ENCODE results near the gene TNRC6B. TPM values are rescaled to one million over a fixed set of nuclear protein-coding genes. Genes with fewer than 3 reads are reported as not detected.

The TNRC6B gene
- total RNA-seq, 1 experiment from 2014 or later: 15.1 TPM

- DNase-seq (ENCODE audit: low read depth): no peak
Observed at GRCh38 chr22:40240686-40241085, 63.0 kb downstream of the TNRC6B start.

GRCh38 chr22:40241200-40241763 lies 63.6 kb downstream of the TNRC6B start:
- no peak for DNase-seq (ENCODE audit: low read depth)

GRCh38 chr22:40243891-40244290 lies 66.2 kb downstream of the TNRC6B start:
- no peak for DNase-seq (ENCODE audit: low read depth)

GRCh38 chr22:40244586-40244985 lies 66.9 kb downstream of the TNRC6B start:
- no peak for DNase-seq (ENCODE audit: low read depth)

- DNase-seq (ENCODE audit: low read depth): no peak
Observed at GRCh38 chr22:40247976-40248375, 70.3 kb downstream of the TNRC6B start.

GRCh38 chr22:40249286-40249685 lies 71.6 kb downstream of the TNRC6B start:
- no peak for DNase-seq (ENCODE audit: low read depth)

GRCh38 chr22:40250608-40251007 lies 72.9 kb downstream of the TNRC6B start:
- no peak for DNase-seq (ENCODE audit: low read depth)

GRCh38 chr22:40251106-40251505 lies 73.4 kb downstream of the TNRC6B start:
- DNase-seq (ENCODE audit: low read depth): no peak

- DNase-seq (ENCODE audit: low read depth): no peak
Observed at GRCh38 chr22:40252146-40252545, 74.4 kb downstream of the TNRC6B start.

- no peak for DNase-seq (ENCODE audit: low read depth)
Observed at GRCh38 chr22:40256516-40256915, 78.8 kb downstream of the TNRC6B start.

- DNase-seq (ENCODE audit: low read depth): no peak
Observed at GRCh38 chr22:40258017-40258416, 80.3 kb downstream of the TNRC6B start.

- peak; percentile 39 for DNase-seq (ENCODE audit: low read depth)
Observed at GRCh38 chr22:40258501-40258915, 80.8 kb downstream of the TNRC6B start.

GRCh38 chr22:40261783-40262182 lies 84.1 kb downstream of the TNRC6B start:
- no peak for DNase-seq (ENCODE audit: low read depth)

- DNase-seq (ENCODE audit: low read depth): no peak
Observed at GRCh38 chr22:40263191-40263590, 85.5 kb downstream of the TNRC6B start.

GRCh38 chr22:40265783-40266182 lies 88.1 kb downstream of the TNRC6B start:
- peak; percentile 7 for DNase-seq (ENCODE audit: low read depth)

GRCh38 chr22:40270031-40270430 lies 92.3 kb downstream of the TNRC6B start:
- no peak for DNase-seq (ENCODE audit: low read depth)

GRCh38 chr22:40270748-40271373 lies 93.1 kb downstream of the TNRC6B start:
- DNase-seq (ENCODE audit: low read depth): no peak

GRCh38 chr22:40271440-40271839 lies 93.7 kb downstream of the TNRC6B start:
- DNase-seq (ENCODE audit: low read depth): no peak

GRCh38 chr22:40273319-40273718 lies 95.6 kb downstream of the TNRC6B start:
- DNase-seq (ENCODE audit: low read depth): no peak

- peak; percentile 11 for DNase-seq (ENCODE audit: low read depth)
Observed at GRCh38 chr22:40276996-40277823, 99.5 kb downstream of the TNRC6B start.

- no peak for DNase-seq (ENCODE audit: low read depth)
Observed at GRCh38 chr22:40279017-40279416, 101.3 kb downstream of the TNRC6B start.

- no peak for DNase-seq (ENCODE audit: low read depth)
Observed at GRCh38 chr22:40281717-40282116, 104.0 kb downstream of the TNRC6B start.

GRCh38 chr22:40285513-40285912 lies 107.8 kb downstream of the TNRC6B start:
- DNase-seq (ENCODE audit: low read depth): no peak

All from Daoy (cell line).